ENCODE results near the gene CCNQ.

The CCNQ gene

DNA sequence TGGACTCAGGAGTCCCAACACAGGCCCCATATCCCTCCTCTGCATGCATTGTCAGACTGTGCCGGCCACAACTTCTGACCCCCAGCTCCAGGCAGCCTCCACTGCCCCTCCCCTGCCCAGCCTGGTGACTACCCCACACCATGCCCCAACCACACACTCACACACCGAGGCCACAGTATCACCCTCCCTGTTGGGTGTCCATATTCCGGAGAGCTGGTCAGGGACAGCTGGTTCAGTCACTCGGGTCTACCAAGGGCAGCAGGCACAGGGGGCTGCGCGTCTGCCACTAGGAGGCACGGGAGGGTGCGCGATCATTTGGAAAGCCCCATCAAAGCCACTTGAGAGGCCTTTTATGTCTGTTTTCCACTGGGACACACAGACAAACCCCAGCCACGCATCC lies 26.3 kb downstream of the CCNQ start:
- ATAC-seq: no peak
- TF ChIP-seq ARNTL (CRISPR knock-in tag; IDR thresholded peaks at IDR 0.05; ENCODE audit: borderline replicate concordance, low read depth): no peak
- TF ChIP-seq TOX (CRISPR knock-in tag; IDR thresholded peaks at IDR 0.05; ENCODE audit: borderline replicate concordance): no peak
- TF ChIP-seq, protein P1, sequence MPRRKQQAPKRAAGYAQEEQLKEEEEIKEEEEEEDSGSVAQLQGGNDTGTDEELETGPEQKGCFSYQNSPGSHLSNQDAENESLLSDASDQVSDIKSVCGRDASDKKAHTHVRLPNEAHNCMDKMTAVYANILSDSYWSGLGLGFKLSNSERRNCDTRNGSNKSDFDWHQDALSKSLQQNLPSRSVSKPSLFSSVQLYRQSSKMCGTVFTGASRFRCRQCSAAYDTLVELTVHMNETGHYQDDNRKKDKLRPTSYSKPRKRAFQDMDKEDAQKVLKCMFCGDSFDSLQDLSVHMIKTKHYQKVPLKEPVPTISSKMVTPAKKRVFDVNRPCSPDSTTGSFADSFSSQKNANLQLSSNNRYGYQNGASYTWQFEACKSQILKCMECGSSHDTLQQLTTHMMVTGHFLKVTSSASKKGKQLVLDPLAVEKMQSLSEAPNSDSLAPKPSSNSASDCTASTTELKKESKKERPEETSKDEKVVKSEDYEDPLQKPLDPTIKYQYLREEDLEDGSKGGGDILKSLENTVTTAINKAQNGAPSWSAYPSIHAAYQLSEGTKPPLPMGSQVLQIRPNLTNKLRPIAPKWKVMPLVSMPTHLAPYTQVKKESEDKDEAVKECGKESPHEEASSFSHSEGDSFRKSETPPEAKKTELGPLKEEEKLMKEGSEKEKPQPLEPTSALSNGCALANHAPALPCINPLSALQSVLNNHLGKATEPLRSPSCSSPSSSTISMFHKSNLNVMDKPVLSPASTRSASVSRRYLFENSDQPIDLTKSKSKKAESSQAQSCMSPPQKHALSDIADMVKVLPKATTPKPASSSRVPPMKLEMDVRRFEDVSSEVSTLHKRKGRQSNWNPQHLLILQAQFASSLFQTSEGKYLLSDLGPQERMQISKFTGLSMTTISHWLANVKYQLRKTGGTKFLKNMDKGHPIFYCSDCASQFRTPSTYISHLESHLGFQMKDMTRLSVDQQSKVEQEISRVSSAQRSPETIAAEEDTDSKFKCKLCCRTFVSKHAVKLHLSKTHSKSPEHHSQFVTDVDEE (CRISPR knock-in tag; IDR thresholded peaks at IDR 0.05): no peak
- TF ChIP-seq SNAI2 (CRISPR knock-in tag; IDR thresholded peaks at IDR 0.05): no peak
- TF ChIP-seq BACH2 (CRISPR knock-in tag; IDR thresholded peaks at IDR 0.05; ENCODE audit: borderline replicate concordance): no peak

DNA sequence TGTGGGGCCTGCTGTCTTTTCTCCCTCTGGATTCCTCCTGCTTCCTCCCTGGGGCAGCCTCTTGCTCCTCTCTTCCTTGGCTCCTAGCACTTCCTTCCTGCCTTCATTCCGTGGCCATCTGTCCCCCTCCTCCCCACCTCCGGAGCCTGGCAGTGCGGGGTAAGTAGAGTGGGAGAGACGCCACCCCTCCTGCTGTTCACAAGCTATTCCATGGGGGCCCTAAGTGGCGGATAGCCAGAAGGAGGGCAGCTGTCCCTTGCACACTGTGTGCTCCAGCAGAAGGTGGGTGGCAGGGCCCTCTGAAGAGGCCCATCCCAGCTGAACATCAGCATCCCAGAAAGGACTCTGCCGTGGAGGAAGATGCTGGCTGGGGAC lies 27.4 kb downstream of the CCNQ start:
- no peak for TF ChIP-seq OSR1 (CRISPR knock-in tag; IDR thresholded peaks at IDR 0.05)
- no peak for TF ChIP-seq BACH2 (CRISPR knock-in tag; IDR thresholded peaks at IDR 0.05; ENCODE audit: borderline replicate concordance)
- ATAC-seq: no peak

DNA sequence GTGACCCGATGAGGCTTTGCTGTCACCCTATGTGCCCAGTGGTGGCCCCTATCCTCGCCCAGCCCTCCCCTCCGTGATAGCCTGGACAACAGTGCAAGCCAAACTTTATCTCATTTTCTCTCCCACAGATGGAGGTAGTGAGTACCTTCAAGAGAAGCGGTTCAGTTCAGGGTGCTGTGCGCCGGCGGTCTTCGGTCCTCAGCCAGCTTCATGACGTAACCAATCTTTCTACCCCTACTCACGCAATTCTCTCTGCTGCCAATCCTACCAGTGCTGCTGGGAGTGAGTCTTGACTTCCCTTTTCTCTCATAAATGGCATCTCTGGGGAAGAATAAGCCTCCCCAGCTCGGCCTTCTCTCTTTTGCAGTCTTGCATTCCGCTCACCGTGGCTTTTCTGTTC lies 29.5 kb downstream of the CCNQ start:
- TF ChIP-seq BACH2 (CRISPR knock-in tag; IDR thresholded peaks at IDR 0.05; ENCODE audit: borderline replicate concordance) (no peak), GLIS3 (CRISPR knock-in tag; IDR thresholded peaks at IDR 0.05) (no peak), CSDC2 (CRISPR knock-in tag; IDR thresholded peaks at IDR 0.05) (no peak), ARNTL (CRISPR knock-in tag; IDR thresholded peaks at IDR 0.05; ENCODE audit: borderline replicate concordance, low read depth) (no peak), ISL1 (CRISPR knock-in tag; IDR thresholded peaks at IDR 0.05) (no peak), OSR1 (CRISPR knock-in tag; IDR thresholded peaks at IDR 0.05) (no peak), ZNF565 (CRISPR knock-in tag; conservative IDR thresholded peaks at IDR 0.05; ENCODE audit: low read depth) (no peak), ESRRG (CRISPR knock-in tag; IDR thresholded peaks at IDR 0.05) (no peak), ZFP30 (CRISPR knock-in tag; IDR thresholded peaks at IDR 0.05) (no peak), RARB (CRISPR knock-in tag; IDR thresholded peaks at IDR 0.05) (no peak)
- TF ChIP-seq, protein P2, sequence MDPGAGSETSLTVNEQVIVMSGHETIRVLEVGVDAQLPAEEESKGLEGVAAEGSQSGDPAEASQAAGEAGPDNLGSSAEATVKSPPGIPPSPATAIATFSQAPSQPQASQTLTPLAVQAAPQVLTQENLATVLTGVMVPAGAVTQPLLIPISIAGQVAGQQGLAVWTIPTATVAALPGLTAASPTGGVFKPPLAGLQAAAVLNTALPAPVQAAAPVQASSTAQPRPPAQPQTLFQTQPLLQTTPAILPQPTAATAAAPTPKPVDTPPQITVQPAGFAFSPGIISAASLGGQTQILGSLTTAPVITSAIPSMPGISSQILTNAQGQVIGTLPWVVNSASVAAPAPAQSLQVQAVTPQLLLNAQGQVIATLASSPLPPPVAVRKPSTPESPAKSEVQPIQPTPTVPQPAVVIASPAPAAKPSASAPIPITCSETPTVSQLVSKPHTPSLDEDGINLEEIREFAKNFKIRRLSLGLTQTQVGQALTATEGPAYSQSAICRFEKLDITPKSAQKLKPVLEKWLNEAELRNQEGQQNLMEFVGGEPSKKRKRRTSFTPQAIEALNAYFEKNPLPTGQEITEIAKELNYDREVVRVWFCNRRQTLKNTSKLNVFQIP (CRISPR knock-in tag; IDR thresholded peaks at IDR 0.05; ENCODE audit: borderline replicate concordance, low read depth): no peak
- TF ChIP-seq, protein P3, sequence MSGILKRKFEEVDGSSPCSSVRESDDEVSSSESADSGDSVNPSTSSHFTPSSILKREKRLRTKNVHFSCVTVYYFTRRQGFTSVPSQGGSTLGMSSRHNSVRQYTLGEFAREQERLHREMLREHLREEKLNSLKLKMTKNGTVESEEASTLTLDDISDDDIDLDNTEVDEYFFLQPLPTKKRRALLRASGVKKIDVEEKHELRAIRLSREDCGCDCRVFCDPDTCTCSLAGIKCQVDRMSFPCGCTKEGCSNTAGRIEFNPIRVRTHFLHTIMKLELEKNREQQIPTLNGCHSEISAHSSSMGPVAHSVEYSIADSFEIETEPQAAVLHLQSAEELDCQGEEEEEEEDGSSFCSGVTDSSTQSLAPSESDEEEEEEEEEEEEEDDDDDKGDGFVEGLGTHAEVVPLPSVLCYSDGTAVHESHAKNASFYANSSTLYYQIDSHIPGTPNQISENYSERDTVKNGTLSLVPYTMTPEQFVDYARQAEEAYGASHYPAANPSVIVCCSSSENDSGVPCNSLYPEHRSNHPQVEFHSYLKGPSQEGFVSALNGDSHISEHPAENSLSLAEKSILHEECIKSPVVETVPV (CRISPR knock-in tag; IDR thresholded peaks at IDR 0.05): no peak
- TF ChIP-seq, protein P4, sequence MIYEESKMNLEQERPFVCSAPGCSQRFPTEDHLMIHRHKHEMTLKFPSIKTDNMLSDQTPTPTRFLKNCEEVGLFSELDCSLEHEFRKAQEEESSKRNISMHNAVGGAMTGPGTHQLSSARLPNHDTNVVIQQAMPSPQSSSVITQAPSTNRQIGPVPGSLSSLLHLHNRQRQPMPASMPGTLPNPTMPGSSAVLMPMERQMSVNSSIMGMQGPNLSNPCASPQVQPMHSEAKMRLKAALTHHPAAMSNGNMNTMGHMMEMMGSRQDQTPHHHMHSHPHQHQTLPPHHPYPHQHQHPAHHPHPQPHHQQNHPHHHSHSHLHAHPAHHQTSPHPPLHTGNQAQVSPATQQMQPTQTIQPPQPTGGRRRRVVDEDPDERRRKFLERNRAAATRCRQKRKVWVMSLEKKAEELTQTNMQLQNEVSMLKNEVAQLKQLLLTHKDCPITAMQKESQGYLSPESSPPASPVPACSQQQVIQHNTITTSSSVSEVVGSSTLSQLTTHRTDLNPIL (CRISPR knock-in tag; IDR thresholded peaks at IDR 0.05; ENCODE audit: low read depth): no peak
- ATAC-seq: no peak; the same call in 2 of the 3 replicates

DNA sequence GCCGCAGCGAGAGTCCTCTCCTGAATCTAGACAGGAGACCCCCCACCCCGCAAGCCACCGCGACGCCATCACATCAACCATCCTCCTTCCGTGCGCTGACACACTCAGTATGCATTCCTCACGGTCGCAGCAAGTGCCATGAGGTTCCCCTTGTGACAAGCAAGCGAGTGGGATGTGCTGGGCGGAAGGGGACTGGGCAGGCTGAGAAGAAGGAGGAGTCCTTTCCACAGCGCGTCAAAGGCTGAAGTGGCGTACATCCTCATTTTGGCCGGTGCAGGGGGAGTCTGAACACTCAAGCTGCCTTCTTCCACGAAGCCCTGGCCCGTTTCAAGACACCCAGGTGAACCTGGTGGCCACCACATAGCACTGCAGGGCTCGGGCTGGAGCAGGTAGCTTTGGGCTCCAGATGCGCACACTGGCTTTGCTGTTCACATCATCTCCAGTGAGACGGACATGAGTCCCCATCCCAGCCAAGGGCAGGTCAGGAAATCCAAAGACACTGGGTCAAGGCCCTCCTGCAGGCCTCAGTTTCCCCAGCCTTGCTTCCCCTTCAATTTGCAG lies 30.4 kb downstream of the CCNQ start:
- TF ChIP-seq ZFP3 (CRISPR knock-in tag; IDR thresholded peaks at IDR 0.05): no peak
- TF ChIP-seq PPARA (CRISPR knock-in tag; IDR thresholded peaks at IDR 0.05; ENCODE audit: borderline replicate concordance): no peak
- no peak for TF ChIP-seq TOX (CRISPR knock-in tag; IDR thresholded peaks at IDR 0.05; ENCODE audit: borderline replicate concordance)
- TF ChIP-seq, protein P1 (CRISPR knock-in tag; IDR thresholded peaks at IDR 0.05): no peak
- TF ChIP-seq, protein P4 (CRISPR knock-in tag; IDR thresholded peaks at IDR 0.05; ENCODE audit: low read depth): no peak
- no peak for TF ChIP-seq ISL1 (CRISPR knock-in tag; IDR thresholded peaks at IDR 0.05)
- no peak for TF ChIP-seq ARNTL (CRISPR knock-in tag; IDR thresholded peaks at IDR 0.05; ENCODE audit: borderline replicate concordance, low read depth)
- TF ChIP-seq ESRRG (CRISPR knock-in tag; IDR thresholded peaks at IDR 0.05): no peak
- TF ChIP-seq RARB (CRISPR knock-in tag; IDR thresholded peaks at IDR 0.05): no peak
- TF ChIP-seq ZC3H10 (CRISPR knock-in tag; IDR thresholded peaks at IDR 0.05): no peak
- no peak for TF ChIP-seq ZNF8 (CRISPR knock-in tag; IDR thresholded peaks at IDR 0.05)
- no peak for TF ChIP-seq ZFP30 (CRISPR knock-in tag; IDR thresholded peaks at IDR 0.05)
- no peak for ATAC-seq
